GM12878 (cell line): ENCODE results near the gene FCN2. TPM values are rescaled to one million over a fixed set of nuclear protein-coding genes. Genes with fewer than 3 reads are reported as not detected.

Source experiments
- ATAC-seq: fragments of 200-7000 bp; cut with Tn5 transposase; 3 replicates; pipeline ENCODE4 v1.9.1; 2020; ENCODE audit warnings: mild to moderate bottlenecking, moderate library complexity
- BruUV-seq: library from RNA; stranded (reverse); fragments of 400-500 nt; replicated peaks from 2 replicates; lab custom pipeline; 2021; lab: Mats Ljungman, UMichigan
- CTCF ChIA-PET: fragments of 300-600 bp; sonication (Branson Sonifier 250); formaldehyde crosslinking; extraction: SDS; loops from one replicate; lab custom pipeline; 2021; ENCODE audit warnings: inconsistent platforms; lab: Yijun Ruan, JAX
- POLR2A ChIA-PET: fragments of 350-600 bp; formaldehyde crosslinking; extraction: SDS; loops from one replicate; lab custom pipeline; 2021; ENCODE audit warnings: inconsistent platforms; lab: Charles Lee
- RAD21 ChIA-PET: fragments of 300-600 bp; sonication (Branson Sonifier 250); formaldehyde crosslinking; loops from one replicate; lab custom pipeline; 2023; ENCODE audit warnings: antibody characterized with exemption; ENCODE audit not compliant: unreplicated experiment; lab: Charles Lee
- SMC1A ChIA-PET: fragments of 300-600 bp; sonication (Branson Sonifier 250); formaldehyde crosslinking; loops from one replicate; lab custom pipeline; 2023; ENCODE audit not compliant: unreplicated experiment, uncharacterized antibody; lab: Charles Lee
- DNase-seq: peaks from one replicate; pipeline ENCODE4 v3.0.0-alpha.2; 2011; ENCODE audit warnings: low read depth, low spot score
- FAIRE-seq: peaks from 3 replicates; lab custom pipeline; 2011; peaks lifted over from hg19 to GRCh38; lab: Jason Lieb, UNC
- H2AFZ ChIP-seq: 2 replicates; pipeline ENCODE4 v1.6.0; 2011; ENCODE audit warnings: low read depth, low read length, control low read depth; ENCODE audit not compliant: control insufficient read depth
- H3K27ac ChIP-seq: 2 replicates; pipeline ENCODE4 v1.5.1; 2011; ENCODE audit warnings: control low read depth; ENCODE audit not compliant: control insufficient read depth, insufficient read depth
- H3K27me3 ChIP-seq, 2 experiments: replicated peaks in 1 of 2; 2 replicates each; pipeline versions ENCODE4 v1.6.0 to v1.6.1; 2011; ENCODE audit warnings: low read length in 1 of 2; ENCODE audit not compliant: control insufficient read depth in 2 of 2, insufficient read depth in 2 of 2
- H3K36me3 ChIP-seq, 2 experiments: 2 replicates each; pipeline ENCODE4 v1.5.1; 2011; ENCODE audit warnings: low read length in 1 of 2; ENCODE audit not compliant: control insufficient read depth in 2 of 2, insufficient read depth in 2 of 2
- H3K4me1 ChIP-seq: 2 replicates; pipeline ENCODE4 v1.6.1; 2011; ENCODE audit warnings: mild to moderate bottlenecking, low read length, moderate library complexity, mixed read lengths; ENCODE audit not compliant: control insufficient read depth, insufficient read depth
- H3K4me2 ChIP-seq: 2 replicates; pipeline ENCODE4 v1.6.0; 2011; ENCODE audit warnings: control low read depth; ENCODE audit not compliant: control insufficient read depth, insufficient read depth
- H3K4me3 ChIP-seq: fragments of 200-600 bp; sonication (generic); 2 replicates; pipeline ENCODE4 v1.5.1; 2016
- H3K79me2 ChIP-seq: 2 replicates; pipeline ENCODE4 v1.6.0; 2011; ENCODE audit warnings: low read length; ENCODE audit not compliant: control insufficient read depth, insufficient read depth
- H3K9ac ChIP-seq: 2 replicates; pipeline ENCODE4 v1.8.0; 2011; ENCODE audit warnings: low read length, control low read depth, mixed read lengths; ENCODE audit not compliant: control insufficient read depth, insufficient read depth
- H3K9me3 ChIP-seq: replicated peaks from 3 replicates; pipeline ENCODE4 v1.5.1; 2011; ENCODE audit warnings: mild to moderate bottlenecking, low read length; ENCODE audit not compliant: control insufficient read depth, insufficient read depth
- H4K20me1 ChIP-seq: 2 replicates; pipeline ENCODE4 v1.6.0; 2011; ENCODE audit not compliant: control insufficient read depth, insufficient read depth
- BMI1 ChIP-seq: fragments of 450-650 bp; IDR thresholded peaks from 2 replicates; pipeline ENCODE4 v1.6.1; 2016; ENCODE audit warnings: mild to moderate bottlenecking, moderate library complexity, borderline replicate concordance
- CBX3 ChIP-seq: fragments of 200-600 bp; sonication (generic); IDR thresholded peaks from 2 replicates; pipeline ENCODE4 v1.6.1; 2016; ENCODE audit warnings: low read depth, borderline replicate concordance
- CHD2 ChIP-seq: IDR thresholded peaks from 2 replicates; pipeline ENCODE4 v1.6.1; 2011; ENCODE audit warnings: low read depth, low read length, improper control_type of control experiment, borderline replicate concordance
- EED ChIP-seq: sonication (generic); IDR thresholded peaks from 2 replicates; pipeline ENCODE4 v1.6.1; 2016; ENCODE audit warnings: antibody characterized with exemption, low read depth
- EGR1 ChIP-seq, 2 experiments: IDR thresholded peaks; 1 replicate in 1 of 2; 2 replicates in 1 of 2; pipeline ENCODE4 v1.6.1; 2011 to 2012; ENCODE audit warnings: low read depth in 2 of 2, low read length in 2 of 2, borderline replicate concordance in 1 of 2, mild to moderate bottlenecking in 1 of 2, moderate library complexity in 1 of 2
- FOS ChIP-seq: IDR thresholded peaks from 3 replicates; pipeline ENCODE4 v1.6.1; 2011; ENCODE audit warnings: borderline replicate concordance; ENCODE audit not compliant: insufficient read length; ENCODE audit errors: extremely low read depth
- IRF4 ChIP-seq: IDR thresholded peaks from 2 replicates; pipeline ENCODE4 v1.6.1; 2011; ENCODE audit warnings: low read depth, low read length
- LARP7 ChIP-seq: fragments of 450-650 bp; IDR thresholded peaks from 2 replicates; pipeline ENCODE4 v1.6.1; 2017; ENCODE audit warnings: mild to moderate bottlenecking
- MLLT1 ChIP-seq: fragments of 450-650 bp; IDR thresholded peaks from 2 replicates; pipeline ENCODE4 v1.6.1; 2016; ENCODE audit warnings: mild to moderate bottlenecking
- RBBP5 ChIP-seq: fragments of 200-600 bp; sonication (generic); conservative IDR thresholded peaks from 2 replicates; pipeline ENCODE4 v1.6.1; 2016
- RFX5 ChIP-seq: IDR thresholded peaks from 2 replicates; pipeline ENCODE4 v1.6.1; 2011; ENCODE audit warnings: low read depth, low read length, improper control_type of control experiment
- RUNX3 ChIP-seq: IDR thresholded peaks from 2 replicates; pipeline ENCODE4 v1.6.1; 2012; ENCODE audit warnings: low read length, inconsistent platforms
- TARDBP ChIP-seq: IDR thresholded peaks from 2 replicates; pipeline ENCODE4 v1.6.1; 2016; ENCODE audit warnings: borderline replicate concordance
- ZBTB11 ChIP-seq: fragments of 450-650 bp; formaldehyde crosslinking; IDR thresholded peaks from 2 replicates; pipeline ENCODE4 v1.5.0; 2022; ENCODE audit warnings: mild to moderate bottlenecking, missing genetic modification characterization
- WGBS: methylation state at CpG from one replicate; pipeline ENCODE4 v1.1.6; 2016; ENCODE audit warnings: low lambda C conversion rate; ENCODE audit not compliant: insufficient replicate concordance, insufficient coverage; ENCODE audit errors: missing lambda C conversion rate; 5-methylcytosine and 5-hydroxymethylcytosine counted together
- in situ Hi-C: fragments of 300-500 bp; cut with MboI; formaldehyde crosslinking; loops from 9 replicates; pipeline ENCODE4 v1.14.3; 2018; ENCODE audit warnings: mixed read lengths
- intact Hi-C: fragments of 100-400 bp; cut with micrococcal nuclease; formaldehyde crosslinking; loops from one replicate; pipeline ENCODE4 v1.14.2; 2022; ENCODE audit not compliant: unreplicated experiment
- polyA plus RNA-seq, 11 experiments: library from polyadenylated mRNA; depleted of rRNA in 4 of 11; unstranded in 6 of 11; stranded (reverse) in 5 of 11; fragments of >200 nt; fragmentation: Nextera tagmentation in 4 of 11; fragmentation: Illumina TruSeq in 1 of 11; extraction: Ambion mirVana in 4 of 11; extraction: Trizol in 1 of 11; gene quantifications; 1 replicate in 1 of 11; 2 replicates in 10 of 11; pipeline versions ENCODE4 v1.2.1 to v1.2.3, GENCODE V29; 2011 to 2016; ENCODE audit warnings: inconsistent platforms in 2 of 11, missing spikeins in 2 of 11, low read depth in 1 of 11
- total RNA-seq, 4 experiments: library from RNA; depleted of rRNA in 3 of 4; stranded (reverse); fragments of >200 nt in 3 of 4; fragmentation: Illumina TruSeq in 1 of 4; extraction: Trizol in 1 of 4; gene quantifications; 2 replicates each; pipeline versions ENCODE4 v1.2.1 to v1.2.3, GENCODE V29; 2013 to 2021
- TF ChIP-seq, protein P1 (sequence below): IDR thresholded peaks from 2 replicates; pipeline ENCODE4 v1.6.1; 2011; ENCODE audit warnings: low read depth, mild to moderate bottlenecking, low read length, moderate library complexity, borderline replicate concordance; ENCODE audit errors: extremely low read depth
- TF ChIP-seq, protein P2 (sequence below): IDR thresholded peaks from 2 replicates; pipeline ENCODE4 v1.6.1; 2011; ENCODE audit warnings: borderline replicate concordance, low read depth, mild to moderate bottlenecking, moderate library complexity, low read length; ENCODE audit not compliant: insufficient read depth, poor library complexity, severe bottlenecking

FCN2 gene
- total and polyA plus RNA-seq, 10 of the 15 experiments (the other 5 are each of a cell fraction or from before 2014, with no cell fraction given) = not detected

- TF ChIP-seq ZBTB11 (CRISPR knock-in tag) = no peak
- TF ChIP-seq, protein P1, sequence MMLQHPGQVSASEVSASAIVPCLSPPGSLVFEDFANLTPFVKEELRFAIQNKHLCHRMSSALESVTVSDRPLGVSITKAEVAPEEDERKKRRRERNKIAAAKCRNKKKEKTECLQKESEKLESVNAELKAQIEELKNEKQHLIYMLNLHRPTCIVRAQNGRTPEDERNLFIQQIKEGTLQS = no peak
- no peak for TF ChIP-seq CBX3
- TF ChIP-seq RFX5 = no peak
- TF ChIP-seq RBBP5 = no peak
- TF ChIP-seq LARP7 = no peak
- no peak for TF ChIP-seq EED
- TF ChIP-seq, protein P2, sequence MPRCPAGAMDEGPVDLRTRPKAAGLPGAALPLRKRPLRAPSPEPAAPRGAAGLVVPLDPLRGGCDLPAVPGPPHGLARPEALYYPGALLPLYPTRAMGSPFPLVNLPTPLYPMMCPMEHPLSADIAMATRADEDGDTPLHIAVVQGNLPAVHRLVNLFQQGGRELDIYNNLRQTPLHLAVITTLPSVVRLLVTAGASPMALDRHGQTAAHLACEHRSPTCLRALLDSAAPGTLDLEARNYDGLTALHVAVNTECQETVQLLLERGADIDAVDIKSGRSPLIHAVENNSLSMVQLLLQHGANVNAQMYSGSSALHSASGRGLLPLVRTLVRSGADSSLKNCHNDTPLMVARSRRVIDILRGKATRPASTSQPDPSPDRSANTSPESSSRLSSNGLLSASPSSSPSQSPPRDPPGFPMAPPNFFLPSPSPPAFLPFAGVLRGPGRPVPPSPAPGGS = no peak
Measured at GRCh38 chr9:134930398-134930797, 49.8 kb downstream of the FCN2 start (continued).

DNA sequence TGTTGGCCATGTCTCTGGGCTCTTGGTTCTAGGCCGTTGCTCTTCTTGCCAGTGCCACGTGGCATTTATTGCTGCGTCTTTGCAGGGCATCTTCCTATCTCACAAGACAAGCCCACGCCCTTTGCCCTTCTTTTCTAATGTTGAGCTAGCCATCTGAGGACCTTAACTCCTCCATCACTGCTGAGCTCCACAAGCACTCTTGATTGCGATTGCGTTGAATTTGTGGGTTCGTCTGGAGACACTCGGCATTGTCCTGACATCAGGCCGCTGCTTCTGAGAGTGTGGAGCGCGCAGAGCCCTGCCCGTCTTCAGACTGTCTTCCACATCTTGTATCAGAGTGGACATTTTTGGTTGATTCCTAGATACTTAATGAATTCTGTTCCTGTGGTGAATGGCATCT, 51.6 kb downstream of the FCN2 start:
- no peaks in the 10 kb centered on the region for H3K9me3 ChIP-seq
- peaks cover 81% of the 10 kb centered on the region for H3K4me1 ChIP-seq
- peak overlapping the region; percentile 91 for H3K4me2 ChIP-seq
- ATAC-seq (no peak), DNase-seq (no peak), FAIRE-seq (no peak)
- in situ Hi-C loops (no loop called here), intact Hi-C loops (no loop called here)
- no peak overlapping the region for H2AFZ ChIP-seq
- peak overlapping the region; percentile 86 for H3K27ac ChIP-seq
- CTCF ChIA-PET = interaction anchor here (1.0 to 1.5 kb wide), 3 partner anchors 51 to 74 kb away, joined by 3 to 5 read pairs (median 4); no protein-coding TSS in a partner anchor
- RAD21 ChIA-PET = no interaction called here
- no TSS peak for BruUV-seq
- POLR2A ChIA-PET = no interaction called here
- no peaks in the 10 kb centered on the region for H4K20me1 ChIP-seq
- H3K79me2 ChIP-seq = peaks cover 18% of the 10 kb centered on the region
- H3K4me3 ChIP-seq = peak overlapping the region; percentile 66
- H3K27me3 ChIP-seq = no peaks in the 10 kb centered on the region
- peak overlapping the region; percentile 74 for H3K9ac ChIP-seq
- H3K36me3 ChIP-seq = no peaks in the 10 kb centered on the region
- WGBS = 65% methylated on average over 12 of the region's 12 CpGs
- SMC1A ChIA-PET = interaction anchor here (0.7 to 4.1 kb wide), 3 partner anchors 74 to 1601 kb away, joined by 3 to 15 read pairs (median 4); no protein-coding TSS in a partner anchor
- TF ChIP-seq TARDBP (no peak), RUNX3 (no peak), FOS (no peak), CHD2 (no peak), MLLT1 (no peak), BMI1 (no peak), EGR1 (IDR thresholded peaks at IDR 0.05; ENCODE audit: borderline replicate concordance in 1 of 2, low read depth in 2 of 2, low read length in 2 of 2) (no peak), IRF4 (no peak)
